Liver (tissue), 9 donors: ENCODE measurements around the gene DDX50. TPM values are rescaled to one million over a fixed set of nuclear protein-coding genes. Genes with fewer than 3 reads are reported as not detected.
"Not testable (repeated sequence)": the region's sequence is repeated elsewhere in the genome, so short reads cannot be mapped to it uniquely, and the experiment has no call there.

Experiments used
- DNase-seq: peaks from one replicate; pipeline ENCODE4 v3.0.0-alpha.2; 2017; ENCODE audit warnings: low spot score
- H3K27ac ChIP-seq, 2 donors: one replicate each; pipeline ENCODE4 v1.7.0; 2013; ENCODE audit warnings: inconsistent platforms in 2 of 2, low read length in 2 of 2, control low read depth in 1 of 2, low read depth in 1 of 2, mild to moderate bottlenecking in 1 of 2
- H3K27me3 ChIP-seq, 4 donors: one replicate each; pipeline versions ENCODE4 v1.6.1 to v1.7.0; 2013; ENCODE audit warnings: low read length in 3 of 4, inconsistent platforms in 1 of 4, mild to moderate bottlenecking in 1 of 4, moderate library complexity in 1 of 4; ENCODE audit not compliant: control insufficient read depth in 4 of 4, insufficient read depth in 4 of 4
- H3K36me3 ChIP-seq, 4 donors: one replicate each; pipeline versions ENCODE4 v1.6.1 to v1.7.0; 2013; ENCODE audit warnings: low read length in 3 of 4, mild to moderate bottlenecking in 3 of 4, low read depth in 1 of 4, moderate library complexity in 1 of 4; ENCODE audit not compliant: control insufficient read depth in 4 of 4, insufficient read depth in 3 of 4
- H3K4me1 ChIP-seq, 4 donors: one replicate each; pipeline versions ENCODE4 v1.6.1 to v1.7.0; 2013; ENCODE audit warnings: low read length in 3 of 4, mild to moderate bottlenecking in 3 of 4, moderate library complexity in 1 of 4; ENCODE audit not compliant: control insufficient read depth in 4 of 4, insufficient read depth in 4 of 4
- H3K4me3 ChIP-seq, 3 donors: one replicate each; pipeline versions ENCODE4 v1.6.1 to v1.7.0; 2013; ENCODE audit warnings: low read length in 3 of 3, control low read depth in 1 of 3, low read depth in 1 of 3, mild to moderate bottlenecking in 1 of 3
- H3K9ac ChIP-seq, 2 donors: one replicate each; pipeline ENCODE4 v1.7.0; 2013; ENCODE audit warnings: low read length in 2 of 2, mild to moderate bottlenecking in 2 of 2, moderate library complexity in 2 of 2, control low read depth in 1 of 2, low read depth in 1 of 2
- H3K9me3 ChIP-seq, 4 donors: one replicate each; pipeline versions ENCODE4 v1.6.1 to v1.7.0; 2013; ENCODE audit warnings: low read length in 3 of 4; ENCODE audit not compliant: control insufficient read depth in 4 of 4
- FOXA2 ChIP-seq: IDR thresholded peaks from 2 replicates; pipeline ENCODE4 v1.6.1; 2016; ENCODE audit warnings: antibody characterized with exemption
- GABPA ChIP-seq, 2 donors: IDR thresholded peaks in 1 of 2; conservative IDR thresholded peaks in 1 of 2; 2 replicates each; pipeline ENCODE4 v1.6.1; 2016; ENCODE audit warnings: antibody characterized with exemption in 2 of 2, mild to moderate bottlenecking in 1 of 2, moderate library complexity in 1 of 2
- HNF4A ChIP-seq, 2 donors: conservative IDR thresholded peaks; 2 replicates each; pipeline ENCODE4 v1.6.1; 2016; ENCODE audit warnings: antibody characterized with exemption in 2 of 2, mild to moderate bottlenecking in 2 of 2
- HNF4G ChIP-seq: IDR thresholded peaks from 2 replicates; pipeline ENCODE4 v1.6.1; 2016; ENCODE audit warnings: antibody characterized with exemption
- JUND ChIP-seq, 2 donors: IDR thresholded peaks; 2 replicates each; pipeline ENCODE4 v1.6.1; 2016; ENCODE audit warnings: antibody characterized with exemption in 2 of 2
- RXRA ChIP-seq, 2 donors: IDR thresholded peaks; 2 replicates each; pipeline ENCODE4 v1.6.1; 2017 to 2018; ENCODE audit warnings: antibody characterized with exemption in 2 of 2, mild to moderate bottlenecking in 1 of 2
- YY1 ChIP-seq: IDR thresholded peaks from 2 replicates; pipeline ENCODE4 v1.6.1; 2016; ENCODE audit warnings: antibody characterized with exemption, mild to moderate bottlenecking
- WGBS: extraction: QIAGEN DNeasy Blood & Tissue Kit; methylation state at CpG from one replicate; pipeline ENCODE4 v1.1.7; 2013; 5-methylcytosine and 5-hydroxymethylcytosine counted together
- polyA plus RNA-seq, 2 donors: library from polyadenylated mRNA; stranded (reverse) in 1 of 2; unstranded in 1 of 2; fragments of 200-250 nt in 1 of 2; fragments of >200 nt in 1 of 2; fragmentation: Nextera tagmentation in 1 of 2; extraction: Ambion mirVana in 1 of 2; gene quantifications; one replicate each; pipeline versions ENCODE4 v1.2.1 to v1.2.3, GENCODE V29; 2013 to 2015
- total RNA-seq, 2 donors: library from RNA; depleted of rRNA; stranded (reverse); fragments of >200 nt; gene quantifications; one replicate each; pipeline ENCODE4 v1.2.3, GENCODE V29; 2014
- TF ChIP-seq, protein P1 (sequence below): fragments of 150-350 bp; IDR thresholded peaks from 2 replicates; pipeline ENCODE4 v1.5.1; 2017; ENCODE audit warnings: improper control_type of control experiment, low read depth, low read length; ENCODE audit not compliant: missing input control
- TF ChIP-seq, protein P2 (sequence below): IDR thresholded peaks from 2 replicates; pipeline ENCODE4 v1.6.1; 2016; ENCODE audit warnings: antibody characterized with exemption
- TF ChIP-seq, protein P3 (sequence below): IDR thresholded peaks from 2 replicates; pipeline ENCODE4 v1.6.1; 2016; ENCODE audit warnings: antibody characterized with exemption
- TF ChIP-seq, protein P4 (sequence below): IDR thresholded peaks from 2 replicates; pipeline ENCODE4 v1.6.1; 2016; ENCODE audit warnings: antibody characterized with exemption, mild to moderate bottlenecking
- donor health status: healthy.
- donor health status: healthy.
- donor health status: healthy.
- donor health status: healthy.
- donor health status: healthy.

Gene DDX50
- total and polyA plus RNA-seq, 4 donors, result 7.0 to 18.8 (median 10.5) TPM

DNA sequence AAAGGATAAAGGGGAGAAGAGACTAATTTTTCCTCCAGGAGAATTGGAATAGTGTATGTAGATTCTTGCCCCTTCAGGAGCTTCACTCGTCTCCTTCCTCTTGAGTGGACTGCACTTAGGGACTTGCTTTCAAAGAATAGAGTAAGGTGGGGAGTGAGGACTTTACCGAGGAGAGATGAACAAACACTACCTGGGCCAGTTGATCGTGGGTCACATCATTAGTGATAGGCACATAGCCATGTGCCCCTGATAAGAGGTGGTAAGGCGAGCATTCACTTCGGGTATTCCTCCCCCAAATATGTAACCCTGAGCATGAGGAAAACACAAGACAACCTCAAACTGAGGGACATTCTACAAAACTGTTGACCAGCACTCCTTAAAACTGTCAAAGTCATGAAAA is 72.9 kb downstream of the DDX50 start:
- no peak overlapping the region for H3K4me3 ChIP-seq
- H3K27me3 ChIP-seq, result no peaks in the 10 kb centered on the region
- WGBS, result 78% methylated on average over 5 of the region's 5 CpGs
- no peak overlapping the region for H3K9ac ChIP-seq
- no peak for TF ChIP-seq GABPA (IDR thresholded peaks at IDR 0.05 in 1 of 2, conservative IDR thresholded peaks at IDR 0.05 in 1 of 2)
- no peak for TF ChIP-seq RXRA (IDR thresholded peaks at IDR 0.05)
- TF ChIP-seq, protein P1, sequence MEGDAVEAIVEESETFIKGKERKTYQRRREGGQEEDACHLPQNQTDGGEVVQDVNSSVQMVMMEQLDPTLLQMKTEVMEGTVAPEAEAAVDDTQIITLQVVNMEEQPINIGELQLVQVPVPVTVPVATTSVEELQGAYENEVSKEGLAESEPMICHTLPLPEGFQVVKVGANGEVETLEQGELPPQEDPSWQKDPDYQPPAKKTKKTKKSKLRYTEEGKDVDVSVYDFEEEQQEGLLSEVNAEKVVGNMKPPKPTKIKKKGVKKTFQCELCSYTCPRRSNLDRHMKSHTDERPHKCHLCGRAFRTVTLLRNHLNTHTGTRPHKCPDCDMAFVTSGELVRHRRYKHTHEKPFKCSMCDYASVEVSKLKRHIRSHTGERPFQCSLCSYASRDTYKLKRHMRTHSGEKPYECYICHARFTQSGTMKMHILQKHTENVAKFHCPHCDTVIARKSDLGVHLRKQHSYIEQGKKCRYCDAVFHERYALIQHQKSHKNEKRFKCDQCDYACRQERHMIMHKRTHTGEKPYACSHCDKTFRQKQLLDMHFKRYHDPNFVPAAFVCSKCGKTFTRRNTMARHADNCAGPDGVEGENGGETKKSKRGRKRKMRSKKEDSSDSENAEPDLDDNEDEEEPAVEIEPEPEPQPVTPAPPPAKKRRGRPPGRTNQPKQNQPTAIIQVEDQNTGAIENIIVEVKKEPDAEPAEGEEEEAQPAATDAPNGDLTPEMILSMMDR, result no peak
- TF ChIP-seq, protein P2, sequence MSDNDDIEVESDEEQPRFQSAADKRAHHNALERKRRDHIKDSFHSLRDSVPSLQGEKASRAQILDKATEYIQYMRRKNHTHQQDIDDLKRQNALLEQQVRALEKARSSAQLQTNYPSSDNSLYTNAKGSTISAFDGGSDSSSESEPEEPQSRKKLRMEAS, result no peak
- TF ChIP-seq YY1, result no peak
- no peak for TF ChIP-seq JUND (IDR thresholded peaks at IDR 0.05)
- no peak for TF ChIP-seq HNF4A (conservative IDR thresholded peaks at IDR 0.05)
- TF ChIP-seq, protein P3, sequence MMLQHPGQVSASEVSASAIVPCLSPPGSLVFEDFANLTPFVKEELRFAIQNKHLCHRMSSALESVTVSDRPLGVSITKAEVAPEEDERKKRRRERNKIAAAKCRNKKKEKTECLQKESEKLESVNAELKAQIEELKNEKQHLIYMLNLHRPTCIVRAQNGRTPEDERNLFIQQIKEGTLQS, result no peak
- TF ChIP-seq FOXA2, result no peak
- no peak for TF ChIP-seq HNF4G
- TF ChIP-seq, protein P4, sequence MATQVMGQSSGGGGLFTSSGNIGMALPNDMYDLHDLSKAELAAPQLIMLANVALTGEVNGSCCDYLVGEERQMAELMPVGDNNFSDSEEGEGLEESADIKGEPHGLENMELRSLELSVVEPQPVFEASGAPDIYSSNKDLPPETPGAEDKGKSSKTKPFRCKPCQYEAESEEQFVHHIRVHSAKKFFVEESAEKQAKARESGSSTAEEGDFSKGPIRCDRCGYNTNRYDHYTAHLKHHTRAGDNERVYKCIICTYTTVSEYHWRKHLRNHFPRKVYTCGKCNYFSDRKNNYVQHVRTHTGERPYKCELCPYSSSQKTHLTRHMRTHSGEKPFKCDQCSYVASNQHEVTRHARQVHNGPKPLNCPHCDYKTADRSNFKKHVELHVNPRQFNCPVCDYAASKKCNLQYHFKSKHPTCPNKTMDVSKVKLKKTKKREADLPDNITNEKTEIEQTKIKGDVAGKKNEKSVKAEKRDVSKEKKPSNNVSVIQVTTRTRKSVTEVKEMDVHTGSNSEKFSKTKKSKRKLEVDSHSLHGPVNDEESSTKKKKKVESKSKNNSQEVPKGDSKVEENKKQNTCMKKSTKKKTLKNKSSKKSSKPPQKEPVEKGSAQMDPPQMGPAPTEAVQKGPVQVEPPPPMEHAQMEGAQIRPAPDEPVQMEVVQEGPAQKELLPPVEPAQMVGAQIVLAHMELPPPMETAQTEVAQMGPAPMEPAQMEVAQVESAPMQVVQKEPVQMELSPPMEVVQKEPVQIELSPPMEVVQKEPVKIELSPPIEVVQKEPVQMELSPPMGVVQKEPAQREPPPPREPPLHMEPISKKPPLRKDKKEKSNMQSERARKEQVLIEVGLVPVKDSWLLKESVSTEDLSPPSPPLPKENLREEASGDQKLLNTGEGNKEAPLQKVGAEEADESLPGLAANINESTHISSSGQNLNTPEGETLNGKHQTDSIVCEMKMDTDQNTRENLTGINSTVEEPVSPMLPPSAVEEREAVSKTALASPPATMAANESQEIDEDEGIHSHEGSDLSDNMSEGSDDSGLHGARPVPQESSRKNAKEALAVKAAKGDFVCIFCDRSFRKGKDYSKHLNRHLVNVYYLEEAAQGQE, result no peak
- no peak for DNase-seq
- no peaks in the 10 kb centered on the region for H3K4me1 ChIP-seq
- H3K27ac ChIP-seq, result no peak overlapping the region
- H3K9me3 ChIP-seq, result no peaks in the 10 kb centered on the region
- peaks cover 16 to 95% (median 79%) of the 10 kb centered on the region in 4 donors for H3K36me3 ChIP-seq

DNA sequence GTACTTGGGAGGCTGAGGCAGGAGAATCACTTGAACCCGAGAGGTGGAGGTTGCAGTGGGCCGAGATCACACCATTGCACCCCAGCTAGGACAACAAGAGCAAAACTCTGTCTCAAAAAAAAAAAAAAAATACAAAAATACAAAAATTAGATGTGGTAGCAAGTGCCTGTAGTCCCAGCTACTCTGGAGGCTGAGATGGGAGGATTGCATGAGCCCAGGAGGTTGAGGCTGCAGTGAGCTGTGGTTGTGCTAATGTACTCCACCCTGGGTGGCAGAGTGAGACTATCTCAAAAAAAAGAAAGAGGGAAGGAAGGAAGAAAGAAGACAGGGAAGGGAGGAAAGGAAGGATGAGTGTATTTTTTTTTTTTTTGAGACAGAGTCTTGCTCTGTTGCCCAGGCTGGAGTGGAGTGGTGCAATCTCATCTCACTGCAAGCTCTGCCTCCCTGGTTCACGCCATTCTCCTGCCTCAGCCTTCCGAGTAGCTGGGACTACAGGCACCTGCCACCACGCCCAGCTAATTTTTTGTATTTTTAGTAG is 74.9 kb downstream of the DDX50 start:
- 95% methylated on average over 5 of the region's 5 CpGs for WGBS
- not testable (repeated sequence) for H3K9ac ChIP-seq

DNA sequence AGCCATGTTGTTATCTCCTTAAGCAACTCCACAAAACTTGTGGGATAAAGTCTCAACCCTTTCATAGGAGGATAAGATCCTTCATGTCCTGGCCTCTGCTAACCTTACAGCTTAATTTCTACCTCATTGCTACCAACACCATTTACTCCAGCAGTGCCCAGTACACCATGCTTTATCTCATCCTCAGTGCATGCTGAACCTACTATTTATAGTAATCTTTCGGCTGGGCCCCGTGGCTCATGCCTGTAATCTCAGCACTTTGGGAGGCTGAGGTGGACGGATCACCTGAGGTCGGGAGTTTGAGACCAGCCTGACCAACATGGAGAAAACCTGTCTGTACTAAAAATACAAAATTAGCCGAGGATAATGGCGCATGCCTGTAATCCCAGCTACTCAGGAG is 78.6 kb downstream of the DDX50 start:
- WGBS, result 92% methylated on average over 6 of the region's 6 CpGs
- not testable (repeated sequence) for H3K9me3 ChIP-seq, DNase-seq, H3K4me3 ChIP-seq, H3K27me3 ChIP-seq, H3K4me1 ChIP-seq, H3K9ac ChIP-seq, H3K27ac ChIP-seq
- peaks cover 12 to 93% (median 62%) of the 10 kb centered on the region in 4 donors for H3K36me3 ChIP-seq

More for the DNA sequence above, 74.9 kb downstream of the DDX50 start:
- not testable (repeated sequence) for DNase-seq, H3K4me3 ChIP-seq, H3K9me3 ChIP-seq, H3K27ac ChIP-seq, H3K4me1 ChIP-seq, H3K27me3 ChIP-seq
- peaks cover 19 to 96% (median 77%) of the 10 kb centered on the region in 4 donors for H3K36me3 ChIP-seq
